Neural cell (in vitro differentiated cells): ENCODE data around the gene ZNF277. TPM values are rescaled to one million over a fixed set of nuclear protein-coding genes. Genes with fewer than 3 reads are reported as not detected.

Source experiments
- H2AFZ ChIP-seq: fragments of 200-600, 300-800 bp; sonication (generic), shearing (Covaris generic); 2 replicates; pipeline ENCODE4 v1.6.0; 2014; ENCODE audit warnings: low read depth, mild to moderate bottlenecking, antibody characterized with exemption, low read length, moderate library complexity
- H3F3A ChIP-seq: fragments of 200-600 bp; shearing (Covaris generic); 2 replicates; pipeline ENCODE4 v1.6.1; 2016; ENCODE audit warnings: mild to moderate bottlenecking, moderate library complexity, mixed read lengths, antibody characterized with exemption, low read length; ENCODE audit not compliant: insufficient read depth, poor library complexity, severe bottlenecking
- H3K27ac ChIP-seq: fragments of 200-600, 300-800 bp; sonication (generic), shearing (Covaris generic); 2 replicates; pipeline ENCODE4 v1.5.1; 2014; ENCODE audit warnings: mild to moderate bottlenecking, low read length, moderate library complexity
- H3K27me3 ChIP-seq: fragments of 300-800, 200-600 bp; sonication (generic), shearing (Covaris generic); 2 replicates; pipeline ENCODE4 v1.6.0; 2014; ENCODE audit warnings: mild to moderate bottlenecking, low read depth, low read length, moderate library complexity; ENCODE audit not compliant: insufficient read depth
- H3K36me3 ChIP-seq: fragments of 300-800, 200-600 bp; sonication (generic), shearing (Covaris generic); 2 replicates; pipeline ENCODE4 v1.5.1; 2014; ENCODE audit warnings: mild to moderate bottlenecking, antibody characterized with exemption, low read length, moderate library complexity; ENCODE audit not compliant: insufficient read depth
- H3K4me2 ChIP-seq: fragments of 300-800, 200-600 bp; sonication (generic), shearing (Covaris generic); 2 replicates; pipeline ENCODE4 v1.6.0; 2014; ENCODE audit warnings: mild to moderate bottlenecking, low read length
- H3K4me3 ChIP-seq: fragments of 300-800, 200-600 bp; sonication (generic), shearing (Covaris generic); 2 replicates; pipeline ENCODE4 v1.5.1; 2014; ENCODE audit warnings: mild to moderate bottlenecking, low read length, moderate library complexity
- H3K79me2 ChIP-seq: fragments of 200-600 bp; shearing (Covaris generic); replicated peaks from 2 replicates; pipeline ENCODE4 v1.6.0; 2014; ENCODE audit warnings: mild to moderate bottlenecking, low read length, moderate library complexity; ENCODE audit not compliant: insufficient read depth
- H3K9ac ChIP-seq: fragments of 300-800, 200-600 bp; sonication (generic), shearing (Covaris generic); 2 replicates; pipeline ENCODE4 v1.6.1; 2016; ENCODE audit warnings: mild to moderate bottlenecking, low read length, mixed read lengths
- H3K9me2 ChIP-seq: fragments of 200-600 bp; shearing (Covaris generic); 2 replicates; pipeline ENCODE4 v1.6.1; 2016; ENCODE audit warnings: mild to moderate bottlenecking, low read length, mixed read lengths; ENCODE audit not compliant: insufficient read depth
- H3K9me3 ChIP-seq: fragments of 200-600, 300-800 bp; sonication (generic), shearing (Covaris generic); 2 replicates; pipeline ENCODE4 v1.6.1; 2016; ENCODE audit warnings: mild to moderate bottlenecking, mixed run types, low read length, moderate library complexity, mixed read lengths
- H4K20me1 ChIP-seq: fragments of 200-600 bp; shearing (Covaris generic); 2 replicates; pipeline ENCODE4 v1.6.1; 2016; ENCODE audit warnings: mild to moderate bottlenecking, mixed run types; ENCODE audit not compliant: insufficient read depth
- CTCF ChIP-seq: fragments of 450-650 bp; IDR thresholded peaks from 2 replicates; pipeline ENCODE4 v1.5.1; 2014; ENCODE audit warnings: antibody characterized with exemption, mild to moderate bottlenecking, moderate library complexity; ENCODE audit not compliant: poor library complexity, severe bottlenecking
- EP300 ChIP-seq: fragments of 450-650 bp; conservative IDR thresholded peaks from 2 replicates; pipeline ENCODE4 v1.6.1; 2014; ENCODE audit warnings: antibody characterized with exemption, mild to moderate bottlenecking, moderate library complexity; ENCODE audit not compliant: poor library complexity, severe bottlenecking
- EZH2 ChIP-seq: fragments of 200-600, 300-800 bp; shearing (Covaris generic), sonication (generic); IDR thresholded peaks from 2 replicates; pipeline ENCODE4 v1.6.1; 2014; ENCODE audit warnings: antibody characterized with exemption, low read length, borderline replicate concordance, mild to moderate bottlenecking; ENCODE audit not compliant: insufficient read depth, poor library complexity, severe bottlenecking
- MXI1 ChIP-seq: fragments of 450-650 bp; conservative IDR thresholded peaks from 2 replicates; pipeline ENCODE4 v1.6.1; 2014; ENCODE audit warnings: antibody characterized with exemption, mild to moderate bottlenecking; ENCODE audit not compliant: poor library complexity, severe bottlenecking
- POLR2AphosphoS5 ChIP-seq: IDR thresholded peaks from 2 replicates; pipeline ENCODE4 v1.6.1; 2012
- RAD21 ChIP-seq: fragments of 450-650 bp; conservative IDR thresholded peaks from 2 replicates; pipeline ENCODE4 v1.6.1; 2014; ENCODE audit warnings: antibody characterized with exemption, mild to moderate bottlenecking, moderate library complexity
- REST ChIP-seq: IDR thresholded peaks from 2 replicates; pipeline ENCODE4 v1.6.1; 2012; ENCODE audit warnings: borderline replicate concordance
- SMC3 ChIP-seq: fragments of 450-650 bp; conservative IDR thresholded peaks from 2 replicates; pipeline ENCODE4 v1.6.1; 2014; ENCODE audit warnings: antibody characterized with exemption, mild to moderate bottlenecking, moderate library complexity; ENCODE audit not compliant: poor library complexity
- TAF1 ChIP-seq: IDR thresholded peaks from 2 replicates; pipeline ENCODE4 v1.6.1; 2012; ENCODE audit warnings: low read depth
- polyA plus RNA-seq: library from polyadenylated mRNA; depleted of rRNA; stranded (reverse); fragments of >200 nt; gene quantifications from 2 replicates; pipeline ENCODE4 v1.2.3, GENCODE V29; 2014

ZNF277 gene
- polyA plus RNA-seq, 1 donor from 2014 or later, result 30.0 TPM

DNA sequence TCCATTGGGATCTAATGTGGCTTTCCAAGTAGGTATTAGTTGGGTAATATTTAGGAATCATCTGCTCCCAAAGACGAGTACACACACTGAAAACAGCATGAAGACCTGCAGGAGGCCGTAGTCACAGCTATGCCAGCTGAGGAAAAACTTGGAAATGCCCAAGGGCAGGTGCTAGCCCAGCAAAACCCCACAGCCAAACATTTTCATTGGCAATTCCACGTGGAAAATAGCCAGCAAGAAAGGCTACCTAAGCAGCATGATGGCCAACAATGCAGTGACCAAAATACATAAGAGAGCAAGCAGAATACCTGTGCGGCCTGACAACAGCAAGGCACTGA, 33.0 kb upstream of the ZNF277 start:
- no peaks in the 10 kb centered on the region for H3K9me2 ChIP-seq
- TF ChIP-seq RAD21 (no peak), CTCF (no peak), SMC3 (no peak), EP300 (no peak), TAF1 (no peak), REST (no peak), EZH2 (no peak), POLR2AphosphoS5 (no peak), MXI1 (no peak)
- H4K20me1 ChIP-seq, result no peaks in the 10 kb centered on the region
- H3K27me3 ChIP-seq, result no peaks in the 10 kb centered on the region
- no peak overlapping the region for H3K4me3 ChIP-seq
- H3F3A ChIP-seq, result no peaks in the 10 kb centered on the region
- H3K36me3 ChIP-seq, result no peaks in the 10 kb centered on the region
- no peak overlapping the region for H2AFZ ChIP-seq
- no peaks in the 10 kb centered on the region for H3K9me3 ChIP-seq
- H3K4me2 ChIP-seq, result no peak overlapping the region
- no peaks in the 10 kb centered on the region for H3K79me2 ChIP-seq
- no peak overlapping the region for H3K27ac ChIP-seq
- no peak overlapping the region for H3K9ac ChIP-seq

DNA sequence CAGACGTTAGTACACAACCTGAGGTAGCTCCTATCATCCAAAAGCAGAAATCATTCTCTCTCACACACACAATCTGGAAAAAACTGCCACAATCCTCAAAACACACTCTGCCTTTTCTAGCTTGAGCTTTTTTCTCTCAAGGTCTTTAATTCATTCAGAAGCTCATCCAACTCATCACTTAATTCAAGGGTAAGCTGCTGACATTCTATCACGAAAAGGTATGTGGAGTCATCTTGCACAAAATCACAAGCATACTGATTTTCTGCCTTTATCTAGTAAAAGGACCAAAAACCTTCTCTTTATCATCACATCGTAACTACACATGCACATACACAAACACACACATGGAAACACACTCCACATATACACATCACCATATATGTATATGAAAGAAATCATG, 32.3 kb upstream of the ZNF277 start:
- no peak overlapping the region for H3K27ac ChIP-seq
- H3K9me3 ChIP-seq, result no peaks in the 10 kb centered on the region
- H3K9me2 ChIP-seq, result no peaks in the 10 kb centered on the region
- no peaks in the 10 kb centered on the region for H3K27me3 ChIP-seq
- H3K4me3 ChIP-seq, result no peak overlapping the region
- no peaks in the 10 kb centered on the region for H3K79me2 ChIP-seq
- H3K4me2 ChIP-seq, result no peak overlapping the region
- H3K36me3 ChIP-seq, result no peaks in the 10 kb centered on the region
- no peaks in the 10 kb centered on the region for H3F3A ChIP-seq
- H3K9ac ChIP-seq, result no peak overlapping the region
- H2AFZ ChIP-seq, result no peak overlapping the region
- TF ChIP-seq POLR2AphosphoS5, result no peak
- no peak for TF ChIP-seq MXI1
- TF ChIP-seq EZH2, result no peak
- no peak for TF ChIP-seq RAD21
- no peak for TF ChIP-seq TAF1
- TF ChIP-seq CTCF, result no peak
- no peak for TF ChIP-seq EP300
- no peak for TF ChIP-seq SMC3
- no peak for TF ChIP-seq REST
- no peaks in the 10 kb centered on the region for H4K20me1 ChIP-seq
